ENCODE measurements around the gene MYLIP.

DNA sequence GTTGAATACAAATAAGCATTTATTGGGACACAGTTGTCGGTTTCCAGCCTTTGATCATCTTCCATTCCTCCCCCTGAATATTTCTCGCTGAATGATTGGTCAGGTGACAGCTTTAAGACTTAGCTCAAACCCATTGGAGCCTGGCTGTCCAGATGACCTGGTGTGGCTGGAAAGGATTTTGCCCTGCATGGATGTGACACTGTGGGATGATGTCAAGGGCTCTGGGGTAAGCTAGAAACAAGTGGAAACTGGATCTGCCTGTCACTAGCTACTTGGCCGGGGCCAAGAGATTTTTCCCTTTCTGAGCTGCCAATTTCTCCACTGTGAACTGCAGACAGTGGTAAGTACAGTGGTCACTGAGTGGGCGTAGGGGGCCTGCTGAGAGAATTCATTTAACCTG, 41.9 kb upstream of the MYLIP start:
- TF ChIP-seq EP300 (IDR thresholded peaks at IDR 0.05) (no peak), POLR2AphosphoS5 (IDR thresholded peaks at IDR 0.05) (no peak)
- TF ChIP-seq, protein P1, sequence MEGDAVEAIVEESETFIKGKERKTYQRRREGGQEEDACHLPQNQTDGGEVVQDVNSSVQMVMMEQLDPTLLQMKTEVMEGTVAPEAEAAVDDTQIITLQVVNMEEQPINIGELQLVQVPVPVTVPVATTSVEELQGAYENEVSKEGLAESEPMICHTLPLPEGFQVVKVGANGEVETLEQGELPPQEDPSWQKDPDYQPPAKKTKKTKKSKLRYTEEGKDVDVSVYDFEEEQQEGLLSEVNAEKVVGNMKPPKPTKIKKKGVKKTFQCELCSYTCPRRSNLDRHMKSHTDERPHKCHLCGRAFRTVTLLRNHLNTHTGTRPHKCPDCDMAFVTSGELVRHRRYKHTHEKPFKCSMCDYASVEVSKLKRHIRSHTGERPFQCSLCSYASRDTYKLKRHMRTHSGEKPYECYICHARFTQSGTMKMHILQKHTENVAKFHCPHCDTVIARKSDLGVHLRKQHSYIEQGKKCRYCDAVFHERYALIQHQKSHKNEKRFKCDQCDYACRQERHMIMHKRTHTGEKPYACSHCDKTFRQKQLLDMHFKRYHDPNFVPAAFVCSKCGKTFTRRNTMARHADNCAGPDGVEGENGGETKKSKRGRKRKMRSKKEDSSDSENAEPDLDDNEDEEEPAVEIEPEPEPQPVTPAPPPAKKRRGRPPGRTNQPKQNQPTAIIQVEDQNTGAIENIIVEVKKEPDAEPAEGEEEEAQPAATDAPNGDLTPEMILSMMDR (IDR thresholded peaks at IDR 0.05): no peak
